A673 (cell line): ENCODE measurements around the gene ACSL4. TPM values are rescaled to one million over a fixed set of nuclear protein-coding genes. Genes with fewer than 3 reads are reported as not detected.

Experiments used
- BruUV-seq: library from RNA; stranded (reverse); fragments of 400-500 nt; replicated peaks from 2 replicates; lab custom pipeline; 2021; lab: Mats Ljungman, UMichigan
- CTCF ChIA-PET: fragments of 300-600 bp; sonication (Branson Sonifier 250); formaldehyde crosslinking; loops from one replicate; lab custom pipeline; 2022; ENCODE audit warnings: antibody characterized with exemption; lab: Charles Lee
- POLR2A ChIA-PET: fragments of 300-600 bp; sonication (Branson Sonifier 250); formaldehyde crosslinking; loops from one replicate; lab custom pipeline; 2022; ENCODE audit warnings: antibody characterized with exemption; ENCODE audit not compliant: low non-redundant PET; lab: Charles Lee
- DNase-seq: peaks from one replicate; pipeline ENCODE4 v3.0.0-alpha.2; 2015; ENCODE audit warnings: low spot score
- H3K27ac ChIP-seq: fragments of 200-600 bp; sonication (generic); 2 replicates; pipeline ENCODE4 v1.5.1; 2016; ENCODE audit warnings: mixed run types, low read depth, mild to moderate bottlenecking, mixed read lengths, antibody characterized with exemption, low read length; ENCODE audit not compliant: poor library complexity, severe bottlenecking
- H3K27me3 ChIP-seq: fragments of 200-600 bp; sonication (generic); replicated peaks from 2 replicates; pipeline ENCODE4 v1.6.1; 2017; ENCODE audit warnings: mixed run types, low read depth, mild to moderate bottlenecking, mixed read lengths, antibody characterized with exemption, low read length; ENCODE audit not compliant: insufficient read depth, poor library complexity
- H3K36me3 ChIP-seq: fragments of 200-600 bp; sonication (generic); 2 replicates; pipeline ENCODE4 v1.6.1; 2016; ENCODE audit warnings: mixed run types, mild to moderate bottlenecking, mixed read lengths, antibody characterized with exemption, low read length; ENCODE audit not compliant: insufficient read depth, poor library complexity, severe bottlenecking
- H3K4me1 ChIP-seq: fragments of 200-600 bp; sonication (generic); 2 replicates; pipeline ENCODE4 v1.6.1; 2017; ENCODE audit warnings: mixed run types, mild to moderate bottlenecking, mixed read lengths, antibody characterized with exemption, low read length; ENCODE audit not compliant: insufficient read depth, poor library complexity, severe bottlenecking
- H3K4me3 ChIP-seq: fragments of 200-600 bp; sonication (generic); 2 replicates; pipeline ENCODE4 v1.5.1; 2016; ENCODE audit warnings: low read depth, mixed run types, mild to moderate bottlenecking, mixed read lengths, low read length; ENCODE audit not compliant: poor library complexity, severe bottlenecking
- H3K9me3 ChIP-seq: fragments of 200-600 bp; sonication (generic); 2 replicates; pipeline ENCODE4 v1.6.1; 2016; ENCODE audit warnings: mixed run types, low read depth, mild to moderate bottlenecking, mixed read lengths, antibody characterized with exemption, low read length; ENCODE audit not compliant: poor library complexity, severe bottlenecking
- CTCF ChIP-seq: fragments of 300-800, 200-600 bp; sonication (generic); conservative IDR thresholded peaks from 2 replicates; pipeline ENCODE4 v1.5.1; 2017; ENCODE audit warnings: low read depth, mild to moderate bottlenecking, antibody characterized with exemption, low read length, moderate library complexity, mixed read lengths
- EZH2 ChIP-seq: fragments of 200-600 bp; sonication (generic); IDR thresholded peaks from 2 replicates; pipeline ENCODE4 v1.6.1; 2017; ENCODE audit warnings: borderline replicate concordance, low read depth, mild to moderate bottlenecking, mixed read lengths, antibody characterized with exemption, low read length; ENCODE audit not compliant: poor library complexity, severe bottlenecking
- intact Hi-C: fragments of 100-400 bp; cut with micrococcal nuclease; formaldehyde crosslinking; loops from one replicate; pipeline ENCODE4 v1.10.0; 2022; ENCODE audit not compliant: unreplicated experiment
- total RNA-seq: library from RNA; stranded (reverse); gene quantifications from 2 replicates; pipeline ENCODE4 v1.2.3, GENCODE V29; 2021

The ACSL4 gene
- total RNA-seq, 1 experiment from 2014 or later = 59.7 TPM

- H3K4me1 ChIP-seq = no peaks in the 10 kb centered on the region
- intact Hi-C loops = no loop called here
- DNase-seq = no peak
- H3K36me3 ChIP-seq = peaks cover 15% of the 10 kb centered on the region
- POLR2A ChIA-PET = no interaction called here
- no peaks in the 10 kb centered on the region for H3K9me3 ChIP-seq
- CTCF ChIA-PET = no interaction called here
- H3K4me3 ChIP-seq = no peak overlapping the region
- TF ChIP-seq CTCF = no peak
- no peak for TF ChIP-seq EZH2
- no peak overlapping the region for H3K27ac ChIP-seq
- peaks cover 4% of the 10 kb centered on the region for H3K27me3 ChIP-seq
- BruUV-seq = no TSS peak
These were observed 48.9 kb downstream of the ACSL4 start for GRCh38 chrX:109684136-109684535.

GRCh38 chrX:109681475-109682081, 51.5 kb downstream of the ACSL4 start:
- POLR2A ChIA-PET = no interaction called here
- H3K4me3 ChIP-seq = no peak overlapping the region
- DNase-seq = no peak
- peaks cover 20% of the 10 kb centered on the region for H3K36me3 ChIP-seq
- peaks cover 4% of the 10 kb centered on the region for H3K27me3 ChIP-seq
- TF ChIP-seq EZH2 (no peak), CTCF (no peak)
- no peak overlapping the region for H3K27ac ChIP-seq
- CTCF ChIA-PET = no interaction called here
- intact Hi-C loops = no loop called here
- H3K9me3 ChIP-seq = no peaks in the 10 kb centered on the region
- no TSS peak for BruUV-seq
- H3K4me1 ChIP-seq = no peaks in the 10 kb centered on the region

- intact Hi-C loops = no loop called here
These were observed 53.2 kb downstream of the ACSL4 start for GRCh38 chrX:109679820-109680219.

More at GRCh38 chrX:109679820-109680219, 53.2 kb downstream of the ACSL4 start:
- no peak for TF ChIP-seq CTCF
- no TSS peak for BruUV-seq
- Histone ChIP-seq H3K9me3 (no peaks in the 10 kb centered on the region), H3K27ac (no peak overlapping the region), H3K4me1 (no peaks in the 10 kb centered on the region), H3K36me3 (peaks cover 20% of the 10 kb centered on the region), H3K27me3 (peaks cover 4% of the 10 kb centered on the region), H3K4me3 (no peak overlapping the region)
- ChIA-PET CTCF (no interaction called here), POLR2A (no interaction called here)
- no peak for DNase-seq
